ENCODE measurements around the gene RAB6B. TPM values are rescaled to one million over a fixed set of nuclear protein-coding genes. Genes with fewer than 3 reads are reported as not detected.

Gene RAB6B
- total and polyA plus RNA-seq, 2 experiments from 2014 or later, result 2.6 to 9.1 TPM

DNA sequence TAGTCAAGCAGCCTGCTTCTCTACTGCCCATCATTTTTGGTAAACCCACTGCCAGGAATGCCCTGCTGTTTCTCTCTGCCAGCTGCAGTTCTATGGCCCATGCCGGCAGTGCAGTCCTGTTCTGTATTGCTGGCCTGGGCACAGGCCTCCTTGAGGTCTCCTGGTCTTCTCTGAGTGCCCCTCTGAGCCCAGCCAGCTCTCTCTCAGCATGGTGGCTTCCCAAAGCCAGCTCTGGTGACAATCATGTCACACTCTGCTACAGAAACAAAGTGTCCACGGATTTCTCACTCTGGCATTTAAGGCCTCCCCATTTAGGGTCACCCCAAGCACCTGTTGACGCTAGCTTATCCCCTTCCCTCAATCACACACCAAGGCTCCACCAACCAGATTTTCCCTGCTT, 65.6 kb downstream of the RAB6B start:
- H3K9me3 ChIP-seq (ENCODE audit: low read depth), result no peaks in the 10 kb centered on the region
- H3K4me2 ChIP-seq, result no peak overlapping the region
- no peak overlapping the region for H3K27ac ChIP-seq
- no peaks in the 10 kb centered on the region for H3K4me1 ChIP-seq (ENCODE audit: insufficient read depth)
- no peak for TF ChIP-seq EZH2phosphoT487 (IDR thresholded peaks at IDR 0.05; ENCODE audit: low read depth, severe bottlenecking, unreplicated experiment)
- no peak for TF ChIP-seq EZH2 (IDR thresholded peaks at IDR 0.05; ENCODE audit: borderline replicate concordance)
- TF ChIP-seq, protein P1, sequence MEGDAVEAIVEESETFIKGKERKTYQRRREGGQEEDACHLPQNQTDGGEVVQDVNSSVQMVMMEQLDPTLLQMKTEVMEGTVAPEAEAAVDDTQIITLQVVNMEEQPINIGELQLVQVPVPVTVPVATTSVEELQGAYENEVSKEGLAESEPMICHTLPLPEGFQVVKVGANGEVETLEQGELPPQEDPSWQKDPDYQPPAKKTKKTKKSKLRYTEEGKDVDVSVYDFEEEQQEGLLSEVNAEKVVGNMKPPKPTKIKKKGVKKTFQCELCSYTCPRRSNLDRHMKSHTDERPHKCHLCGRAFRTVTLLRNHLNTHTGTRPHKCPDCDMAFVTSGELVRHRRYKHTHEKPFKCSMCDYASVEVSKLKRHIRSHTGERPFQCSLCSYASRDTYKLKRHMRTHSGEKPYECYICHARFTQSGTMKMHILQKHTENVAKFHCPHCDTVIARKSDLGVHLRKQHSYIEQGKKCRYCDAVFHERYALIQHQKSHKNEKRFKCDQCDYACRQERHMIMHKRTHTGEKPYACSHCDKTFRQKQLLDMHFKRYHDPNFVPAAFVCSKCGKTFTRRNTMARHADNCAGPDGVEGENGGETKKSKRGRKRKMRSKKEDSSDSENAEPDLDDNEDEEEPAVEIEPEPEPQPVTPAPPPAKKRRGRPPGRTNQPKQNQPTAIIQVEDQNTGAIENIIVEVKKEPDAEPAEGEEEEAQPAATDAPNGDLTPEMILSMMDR (IDR thresholded peaks at IDR 0.05; ENCODE audit: poor library complexity), result no peak
- H4K20me1 ChIP-seq (ENCODE audit: insufficient read depth, poor library complexity, severe bottlenecking), result no peaks in the 10 kb centered on the region
- no peak overlapping the region for H3K4me3 ChIP-seq
- H3K36me3 ChIP-seq (replicated peaks; ENCODE audit: insufficient read depth, low read depth), result no peaks in the 10 kb centered on the region
- no peaks in the 10 kb centered on the region for H3K27me3 ChIP-seq
- no peaks in the 10 kb centered on the region for H3K79me2 ChIP-seq
- WGBS (ENCODE audit: low lambda C conversion rate, missing lambda C conversion rate), result 85% methylated on average over 3 of the region's 3 CpGs
- no peak overlapping the region for H2AFZ ChIP-seq
- no peak for DNase-seq (ENCODE audit: low spot score)
- H3K9me2 ChIP-seq (replicated peaks; ENCODE audit: insufficient read depth), result no peaks in the 10 kb centered on the region

GRCh38 chr3:133829310-133829707, 66.4 kb downstream of the RAB6B start:
- H2AFZ ChIP-seq, result no peak overlapping the region
- H3K27me3 ChIP-seq, result no peaks in the 10 kb centered on the region
- TF ChIP-seq, protein P1 (IDR thresholded peaks at IDR 0.05; ENCODE audit: poor library complexity), result no peak
- TF ChIP-seq EZH2 (IDR thresholded peaks at IDR 0.05; ENCODE audit: borderline replicate concordance) (no peak), EZH2phosphoT487 (IDR thresholded peaks at IDR 0.05; ENCODE audit: low read depth, severe bottlenecking, unreplicated experiment) (no peak)
- no peaks in the 10 kb centered on the region for H3K9me2 ChIP-seq (replicated peaks; ENCODE audit: insufficient read depth)
- no peaks in the 10 kb centered on the region for H3K79me2 ChIP-seq
- H3K4me3 ChIP-seq, result no peak overlapping the region
- 86% methylated on average over 3 of the region's 3 CpGs for WGBS (ENCODE audit: low lambda C conversion rate, missing lambda C conversion rate)
- H3K9me3 ChIP-seq (ENCODE audit: low read depth), result no peaks in the 10 kb centered on the region
- no peaks in the 10 kb centered on the region for H3K36me3 ChIP-seq (replicated peaks; ENCODE audit: insufficient read depth, low read depth)
- H3K4me1 ChIP-seq (ENCODE audit: insufficient read depth), result no peaks in the 10 kb centered on the region
- no peak for DNase-seq (ENCODE audit: low spot score)
- H4K20me1 ChIP-seq (ENCODE audit: insufficient read depth, poor library complexity, severe bottlenecking), result no peaks in the 10 kb centered on the region
- H3K27ac ChIP-seq, result no peak overlapping the region
- no peak overlapping the region for H3K4me2 ChIP-seq

GRCh38 chr3:133828576-133829309, 66.9 kb downstream of the RAB6B start:
- no peak for DNase-seq (ENCODE audit: low spot score)
- H3K9me2 ChIP-seq (replicated peaks; ENCODE audit: insufficient read depth), result no peaks in the 10 kb centered on the region
- no peak overlapping the region for H3K4me3 ChIP-seq
- H3K36me3 ChIP-seq (replicated peaks; ENCODE audit: insufficient read depth, low read depth), result no peaks in the 10 kb centered on the region
- no peaks in the 10 kb centered on the region for H3K79me2 ChIP-seq
- H3K4me1 ChIP-seq (ENCODE audit: insufficient read depth), result no peaks in the 10 kb centered on the region
- H2AFZ ChIP-seq, result no peak overlapping the region
- TF ChIP-seq EZH2 (IDR thresholded peaks at IDR 0.05; ENCODE audit: borderline replicate concordance), result no peak
- WGBS (ENCODE audit: low lambda C conversion rate, missing lambda C conversion rate), result 85% methylated on average over 12 of the region's 12 CpGs
- H3K4me2 ChIP-seq, result no peak overlapping the region
- H3K9me3 ChIP-seq (ENCODE audit: low read depth), result no peaks in the 10 kb centered on the region
- no peaks in the 10 kb centered on the region for H3K27me3 ChIP-seq
- H3K27ac ChIP-seq, result no peak overlapping the region
- no peaks in the 10 kb centered on the region for H4K20me1 ChIP-seq (ENCODE audit: insufficient read depth, poor library complexity, severe bottlenecking)

DNA sequence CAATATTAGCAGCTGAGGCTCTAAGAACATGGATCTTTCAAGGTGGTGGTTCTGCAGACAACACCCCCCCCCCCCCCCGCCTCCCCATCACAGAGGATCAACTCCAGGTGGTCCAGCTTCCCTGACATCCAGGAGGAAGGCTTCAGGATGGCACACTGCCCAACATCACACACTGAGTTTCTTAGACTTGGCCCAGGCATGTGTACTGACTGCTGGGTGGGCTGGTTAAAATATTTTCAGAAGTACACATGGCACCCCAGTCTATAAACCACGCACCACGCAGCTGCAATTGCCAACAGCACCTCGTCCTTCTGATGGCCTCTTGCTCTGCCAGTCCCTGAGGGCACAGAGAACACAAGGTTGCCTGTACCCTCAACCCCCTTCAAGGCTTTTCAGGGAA, 68.0 kb downstream of the RAB6B start:
- no peaks in the 10 kb centered on the region for H3K27me3 ChIP-seq
- H3K4me3 ChIP-seq, result no peak overlapping the region
- no peak overlapping the region for H3K27ac ChIP-seq
- no peak overlapping the region for H2AFZ ChIP-seq
- TF ChIP-seq, protein P1 (IDR thresholded peaks at IDR 0.05; ENCODE audit: poor library complexity), result no peak
- TF ChIP-seq EZH2 (IDR thresholded peaks at IDR 0.05; ENCODE audit: borderline replicate concordance) (no peak), EZH2phosphoT487 (IDR thresholded peaks at IDR 0.05; ENCODE audit: low read depth, severe bottlenecking, unreplicated experiment) (no peak)
- DNase-seq (ENCODE audit: low spot score), result no peak
- 82% methylated on average over 4 of the region's 4 CpGs for WGBS (ENCODE audit: low lambda C conversion rate, missing lambda C conversion rate)
- no peaks in the 10 kb centered on the region for H4K20me1 ChIP-seq (ENCODE audit: insufficient read depth, poor library complexity, severe bottlenecking)
- H3K9me2 ChIP-seq (replicated peaks; ENCODE audit: insufficient read depth), result no peaks in the 10 kb centered on the region
- H3K4me2 ChIP-seq, result no peak overlapping the region
- H3K4me1 ChIP-seq (ENCODE audit: insufficient read depth), result no peaks in the 10 kb centered on the region
- no peaks in the 10 kb centered on the region for H3K79me2 ChIP-seq
- no peaks in the 10 kb centered on the region for H3K9me3 ChIP-seq (ENCODE audit: low read depth)
- no peaks in the 10 kb centered on the region for H3K36me3 ChIP-seq (replicated peaks; ENCODE audit: insufficient read depth, low read depth)
